ENCODE measurements around the gene DHH. TPM values are rescaled to one million over a fixed set of nuclear protein-coding genes. Genes with fewer than 3 reads are reported as not detected.

DHH gene
- total RNA-seq, 1 donor from 2014 or later: 0.46 TPM

GRCh38 chr12:49055092-49055491 is 39.5 kb downstream of the DHH start:
- peak overlapping the region; percentile 98 for H3K4me3 Mint-ChIP-seq (ENCODE audit: unreplicated experiment)
- peaks cover 30% of the 10 kb centered on the region for H3K27me3 Mint-ChIP-seq (ENCODE audit: unreplicated experiment)
- H3K9me3 Mint-ChIP-seq (ENCODE audit: unreplicated experiment): no peaks in the 10 kb centered on the region
- DNase-seq (ENCODE audit: low spot score): no peak
- H3K4me1 Mint-ChIP-seq (ENCODE audit: unreplicated experiment): peaks cover 48% of the 10 kb centered on the region
- peaks cover 65% of the 10 kb centered on the region for H3K36me3 Mint-ChIP-seq (ENCODE audit: low read depth, unreplicated experiment)
- H3K27ac Mint-ChIP-seq (ENCODE audit: unreplicated experiment): peak overlapping the region; percentile 97
- TF ChIP-seq CTCF (IDR thresholded peaks at IDR 0.05; ENCODE audit: unreplicated experiment): no peak

- Mint-ChIP-seq H3K36me3 (ENCODE audit: low read depth, unreplicated experiment) (peaks cover 66% of the 10 kb centered on the region), H3K9me3 (ENCODE audit: unreplicated experiment) (no peaks in the 10 kb centered on the region), H3K27me3 (ENCODE audit: unreplicated experiment) (peaks cover 29% of the 10 kb centered on the region), H3K4me1 (ENCODE audit: unreplicated experiment) (peaks cover 47% of the 10 kb centered on the region), H3K4me3 (ENCODE audit: unreplicated experiment) (peak overlapping the region; percentile 98), H3K27ac (ENCODE audit: unreplicated experiment) (no peak overlapping the region)
- DNase-seq (ENCODE audit: low spot score): no peak
- TF ChIP-seq CTCF (IDR thresholded peaks at IDR 0.05; ENCODE audit: unreplicated experiment): no peak
These were observed 40.1 kb downstream of the DHH start for GRCh38 chr12:49054524-49054923.

- Mint-ChIP-seq H3K27ac (ENCODE audit: unreplicated experiment) (no peak overlapping the region), H3K4me1 (ENCODE audit: unreplicated experiment) (peaks cover 43% of the 10 kb centered on the region), H3K4me3 (ENCODE audit: unreplicated experiment) (no peak overlapping the region), H3K36me3 (ENCODE audit: low read depth, unreplicated experiment) (peaks cover 70% of the 10 kb centered on the region), H3K9me3 (ENCODE audit: unreplicated experiment) (no peaks in the 10 kb centered on the region), H3K27me3 (ENCODE audit: unreplicated experiment) (peaks cover 25% of the 10 kb centered on the region)
- DNase-seq (ENCODE audit: low spot score): no peak
- no peak for TF ChIP-seq CTCF (IDR thresholded peaks at IDR 0.05; ENCODE audit: unreplicated experiment)
These were observed 40.5 kb downstream of the DHH start for GRCh38 chr12:49054096-49054495.

GRCh38 chr12:49052451-49053208 is 42.0 kb downstream of the DHH start:
- Mint-ChIP-seq H3K9me3 (ENCODE audit: unreplicated experiment) (no peaks in the 10 kb centered on the region), H3K27ac (ENCODE audit: unreplicated experiment) (no peak overlapping the region), H3K27me3 (ENCODE audit: unreplicated experiment) (peaks cover 20% of the 10 kb centered on the region), H3K4me3 (ENCODE audit: unreplicated experiment) (no peak overlapping the region), H3K36me3 (ENCODE audit: low read depth, unreplicated experiment) (peaks cover 76% of the 10 kb centered on the region), H3K4me1 (ENCODE audit: unreplicated experiment) (peaks cover 30% of the 10 kb centered on the region)
- no peak for DNase-seq (ENCODE audit: low spot score)
- no peak for TF ChIP-seq CTCF (IDR thresholded peaks at IDR 0.05; ENCODE audit: unreplicated experiment)

- H3K4me3 Mint-ChIP-seq (ENCODE audit: unreplicated experiment): peak overlapping the region; percentile 80
These were observed 42.7 kb downstream of the DHH start for GRCh38 chr12:49051777-49052438.

More at GRCh38 chr12:49051777-49052438, 42.7 kb downstream of the DHH start:
- TF ChIP-seq CTCF (IDR thresholded peaks at IDR 0.05; ENCODE audit: unreplicated experiment): no peak
- Mint-ChIP-seq H3K27me3 (ENCODE audit: unreplicated experiment) (peaks cover 16% of the 10 kb centered on the region), H3K4me1 (ENCODE audit: unreplicated experiment) (peaks cover 23% of the 10 kb centered on the region), H3K27ac (ENCODE audit: unreplicated experiment) (peak overlapping the region; percentile 68), H3K9me3 (ENCODE audit: unreplicated experiment) (no peaks in the 10 kb centered on the region), H3K36me3 (ENCODE audit: low read depth, unreplicated experiment) (peaks cover 74% of the 10 kb centered on the region)
- no peak for DNase-seq (ENCODE audit: low spot score)

Measured in endothelial cell (in vitro differentiated cells).